NCI-H1436 (cell line): ENCODE data around the gene PARVA.
"Not testable (repeated sequence)": the region's sequence is repeated elsewhere in the genome, so short reads cannot be mapped to it uniquely, and the experiment has no call there.

Source experiments
- DNase-seq: peaks from one replicate; lab custom pipeline; 2025; lab: John Stamatoyannopoulos, UW

PARVA gene

GRCh38 chr11:12503886-12504285, 126.5 kb downstream of the PARVA start:
- no peak for DNase-seq

- DNase-seq = no peak
These were observed 127.8 kb downstream of the PARVA start for GRCh38 chr11:12505183-12505582.

DNA sequence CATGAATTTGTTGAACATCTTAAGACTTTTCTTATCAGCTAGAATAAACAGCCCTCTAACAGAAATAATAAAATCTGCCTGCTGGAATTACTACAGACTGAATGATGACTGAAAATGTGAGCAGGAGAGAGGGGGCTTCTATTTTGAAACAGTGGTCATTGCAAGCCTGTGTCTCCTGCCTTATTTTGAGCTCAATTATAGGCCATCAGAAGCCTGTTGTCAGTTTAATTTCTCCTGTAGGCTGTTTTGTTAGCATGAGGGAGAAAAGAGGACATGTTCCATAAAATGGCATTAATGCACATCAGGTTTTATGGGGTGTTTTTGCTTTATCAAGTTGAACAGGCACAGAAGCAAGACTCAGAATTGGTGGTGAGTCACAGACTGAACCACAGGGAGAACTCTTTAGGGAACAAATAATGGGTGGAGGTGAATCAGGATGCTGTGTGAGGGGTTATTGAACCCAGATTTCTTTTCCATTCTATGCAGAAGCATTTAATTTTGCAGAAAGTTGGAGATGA, 129.1 kb downstream of the PARVA start:
- DNase-seq = no peak

GRCh38 chr11:12507391-12507790, 130.0 kb downstream of the PARVA start:
- no peak for DNase-seq

DNA sequence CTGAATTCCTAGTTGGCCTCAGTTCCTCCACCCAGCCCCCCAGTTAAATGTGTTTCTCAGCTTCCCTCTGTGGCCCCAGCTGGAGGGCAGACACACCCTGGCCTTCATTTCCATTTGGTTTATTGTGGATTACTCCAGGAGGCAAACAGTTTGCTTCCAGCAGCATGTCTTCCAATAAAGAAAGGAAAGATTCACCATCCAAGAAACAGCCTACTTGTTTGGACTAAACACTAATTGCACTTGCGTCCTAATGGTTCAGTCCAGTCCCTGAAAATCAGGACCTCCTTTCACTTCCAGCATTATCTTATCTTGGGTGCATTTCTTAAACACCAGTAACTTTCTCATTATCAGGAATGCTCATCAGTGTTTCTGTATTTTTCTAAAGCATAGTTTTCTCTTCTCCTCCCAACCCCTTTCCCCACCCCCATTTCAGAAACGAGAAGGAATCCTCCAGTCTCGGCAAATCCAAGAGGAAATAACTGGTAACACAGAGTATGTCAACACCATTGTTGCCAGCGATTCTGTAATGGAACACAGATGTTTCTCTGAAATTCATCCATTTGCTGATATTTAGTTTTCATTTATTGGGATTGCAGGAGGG, 130.9 kb downstream of the PARVA start:
- DNase-seq = no peak

GRCh38 chr11:12509371-12509770, 132.0 kb downstream of the PARVA start:
- DNase-seq = no peak

- DNase-seq = no peak
These were observed 134.8 kb downstream of the PARVA start for GRCh38 chr11:12512132-12512531.

DNA sequence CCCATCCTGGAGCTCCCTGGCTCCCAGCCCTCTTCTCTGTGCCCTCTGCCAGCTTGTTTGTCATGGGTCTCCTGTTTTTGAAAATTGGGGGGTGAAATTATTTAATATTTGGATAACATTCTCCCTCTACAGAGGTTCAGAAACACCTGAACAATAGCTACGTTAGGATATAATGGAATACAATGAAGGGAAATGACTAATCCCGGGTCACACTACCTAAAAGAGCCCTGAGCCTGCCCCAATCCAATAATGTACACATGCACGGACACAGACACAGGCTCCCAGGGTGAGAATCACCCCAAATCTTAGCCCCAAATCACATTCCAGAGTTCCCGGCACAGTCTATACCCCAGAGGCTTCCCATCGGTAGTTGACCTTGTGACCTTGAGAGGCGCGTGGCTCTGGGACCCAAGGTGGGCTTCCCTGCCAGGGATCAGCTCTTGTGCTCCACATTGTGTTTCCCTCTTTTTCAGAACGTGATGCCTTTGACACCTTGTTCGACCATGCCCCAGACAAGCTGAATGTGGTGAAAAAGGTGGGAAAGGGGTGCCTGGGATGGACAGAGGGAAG, 135.5 kb downstream of the PARVA start:
- DNase-seq = no peak

DNA sequence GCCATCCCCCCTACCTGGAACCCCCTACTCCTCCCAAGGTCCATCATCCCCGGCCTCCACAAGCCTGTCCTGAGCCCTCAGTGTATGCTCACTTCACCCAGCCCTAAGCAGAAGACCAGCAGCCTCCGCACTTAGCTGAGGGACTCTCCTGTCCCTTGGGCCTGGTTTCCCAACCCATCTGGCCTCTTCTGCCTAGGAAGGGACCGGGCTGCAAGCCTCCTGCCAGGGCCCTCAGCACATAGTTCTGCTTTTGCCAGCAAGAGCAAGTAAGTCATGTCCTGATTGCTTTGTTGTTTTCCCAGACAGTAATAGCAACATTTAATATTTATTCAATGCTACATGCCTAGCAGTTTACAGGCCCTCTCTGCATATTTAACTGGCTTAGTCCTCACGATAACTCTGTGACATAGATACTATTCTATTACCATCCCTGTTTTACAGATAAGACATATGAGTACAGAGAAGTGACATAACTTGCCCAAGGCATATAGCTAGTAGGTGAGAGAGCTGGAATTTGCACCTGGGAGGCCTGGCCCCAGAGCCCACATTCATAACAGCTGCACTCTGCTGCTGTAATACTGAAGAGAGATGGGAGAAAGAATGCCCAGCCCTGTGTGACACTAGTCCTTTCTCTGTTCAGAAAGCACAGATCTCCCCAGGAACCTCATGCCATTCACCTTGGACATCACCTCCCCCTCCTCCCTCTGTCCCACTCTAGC, 139.2 kb downstream of the PARVA start:
- DNase-seq = no peak

DNA sequence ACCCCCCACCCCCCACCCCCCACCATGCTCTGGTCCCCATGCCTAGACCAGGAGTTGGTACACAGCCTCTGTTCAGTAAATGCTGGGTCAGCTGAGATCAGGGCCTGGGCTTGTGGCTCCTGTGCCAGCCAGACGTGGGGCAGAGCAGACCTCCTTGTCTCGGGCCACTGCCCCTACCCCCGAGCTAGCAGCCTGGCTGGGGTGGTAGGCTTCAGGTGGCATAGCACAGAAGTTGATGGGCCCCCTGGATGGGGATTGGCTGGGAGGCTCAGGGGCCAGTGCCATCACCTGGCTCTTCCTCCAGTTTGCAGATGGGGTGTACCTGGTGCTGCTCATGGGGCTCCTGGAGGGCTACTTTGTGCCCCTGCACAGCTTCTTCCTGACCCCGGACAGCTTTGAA, 139.9 kb downstream of the PARVA start:
- no peak for DNase-seq

DNA sequence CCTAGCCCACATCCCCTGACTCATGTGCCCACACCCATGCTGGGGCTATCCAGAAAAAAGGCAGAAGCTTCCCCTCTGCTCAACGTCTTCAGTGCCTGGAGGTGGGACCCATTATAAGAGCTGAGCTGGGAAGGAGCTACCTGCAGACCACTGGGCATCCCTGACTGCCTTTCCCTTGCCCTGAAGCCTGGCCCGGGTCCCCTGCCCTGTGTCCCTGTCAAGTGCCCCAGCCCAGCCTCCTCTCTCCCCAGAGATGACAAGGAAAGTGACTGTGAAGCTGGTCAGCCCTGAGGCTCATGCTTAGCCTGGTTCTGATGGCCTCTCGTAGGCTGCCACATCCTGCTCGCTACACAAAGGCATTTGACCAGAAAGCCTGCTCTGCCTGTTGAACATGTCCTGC, 140.4 kb downstream of the PARVA start:
- no peak for DNase-seq

- no peak for DNase-seq
These were observed 141.4 kb downstream of the PARVA start for GRCh38 chr11:12518606-12519385.

- no peak for DNase-seq
These were observed 142.7 kb downstream of the PARVA start for GRCh38 chr11:12520054-12520453.

- not testable (repeated sequence) for DNase-seq
These were observed 143.2 kb downstream of the PARVA start for GRCh38 chr11:12520576-12520975.

GRCh38 chr11:12523180-12523924, 146.0 kb downstream of the PARVA start:
- DNase-seq = no peak

DNA sequence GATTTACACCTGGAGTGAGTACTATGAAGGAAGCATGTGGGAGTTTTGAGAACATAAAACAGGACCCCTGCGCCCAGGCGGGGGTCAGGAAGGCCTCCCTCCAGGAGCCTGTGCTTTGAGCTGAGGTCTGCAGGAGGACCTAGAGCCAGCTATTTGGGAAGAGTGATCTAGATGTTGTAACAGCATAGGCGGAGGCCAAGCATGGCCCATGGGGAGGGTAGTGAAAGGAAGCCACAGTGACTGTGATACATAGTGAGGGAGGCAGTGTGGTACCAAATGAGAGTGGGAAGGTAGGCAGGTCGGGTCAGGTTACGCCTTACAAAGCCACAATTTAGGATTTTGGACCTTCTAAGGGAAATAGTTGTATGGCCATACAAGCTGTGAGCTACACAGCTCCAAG, 147.5 kb downstream of the PARVA start:
- no peak for DNase-seq

- no peak for DNase-seq
These were observed 148.2 kb downstream of the PARVA start for GRCh38 chr11:12525466-12526055.

- DNase-seq = no peak
These were observed 149.4 kb downstream of the PARVA start for GRCh38 chr11:12526789-12527188.

DNA sequence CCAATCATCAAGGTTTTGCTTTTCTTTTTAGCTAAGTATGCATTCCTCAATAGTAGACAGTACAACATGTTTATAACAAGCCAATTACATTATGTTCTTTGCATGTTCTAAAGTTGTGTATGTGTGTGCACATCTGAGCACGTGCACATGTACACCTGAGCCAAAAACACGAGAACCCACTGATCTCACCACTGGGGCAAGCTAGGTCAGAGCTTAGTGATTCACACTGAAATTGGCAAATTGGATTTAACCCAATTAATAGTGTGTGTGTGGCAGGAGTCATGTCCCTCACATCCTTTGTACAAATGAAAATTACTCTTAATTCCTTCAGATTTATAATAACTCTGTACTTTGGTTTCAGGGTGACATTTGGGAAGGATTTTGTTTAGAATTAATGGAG, 151.1 kb downstream of the PARVA start:
- DNase-seq = no peak

DNA sequence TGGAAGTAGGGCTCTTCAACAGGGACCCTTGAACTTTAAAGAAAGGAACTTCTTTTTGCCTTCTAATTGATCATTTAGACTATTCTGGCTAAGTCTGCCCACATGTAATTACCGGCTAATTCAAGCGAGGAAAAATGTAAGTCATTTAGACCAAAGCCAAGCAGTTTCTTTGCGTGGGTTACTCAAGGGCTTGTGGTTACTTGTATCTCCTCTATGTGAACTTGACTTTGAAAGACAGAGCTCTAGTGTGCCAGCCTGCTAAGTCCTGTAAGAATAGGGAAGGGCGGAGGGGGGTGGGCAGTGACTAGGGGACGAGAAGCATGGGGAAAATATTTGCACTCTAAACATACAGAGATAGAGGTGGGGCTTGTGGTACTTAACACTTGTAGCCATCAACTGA, 151.7 kb downstream of the PARVA start:
- no peak for DNase-seq

DNA sequence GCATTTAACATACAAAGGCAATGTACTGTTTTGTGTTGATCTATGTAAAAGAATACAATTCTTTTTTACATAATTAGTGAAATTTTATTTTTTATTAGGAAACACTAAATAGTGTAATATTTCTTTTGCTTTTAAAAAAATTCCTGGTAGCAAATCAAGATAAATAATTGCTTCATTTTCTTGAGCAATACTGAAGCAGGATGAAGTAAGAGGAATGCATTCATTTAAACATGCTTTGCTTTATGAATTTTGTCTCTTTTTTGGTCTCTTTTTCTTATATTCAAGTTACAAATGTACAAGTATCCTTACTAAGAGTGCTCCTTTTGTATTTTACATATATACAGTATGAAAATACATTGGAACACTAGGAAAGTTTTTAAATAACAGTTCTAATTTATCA, 152.4 kb downstream of the PARVA start:
- DNase-seq = no peak

DNA sequence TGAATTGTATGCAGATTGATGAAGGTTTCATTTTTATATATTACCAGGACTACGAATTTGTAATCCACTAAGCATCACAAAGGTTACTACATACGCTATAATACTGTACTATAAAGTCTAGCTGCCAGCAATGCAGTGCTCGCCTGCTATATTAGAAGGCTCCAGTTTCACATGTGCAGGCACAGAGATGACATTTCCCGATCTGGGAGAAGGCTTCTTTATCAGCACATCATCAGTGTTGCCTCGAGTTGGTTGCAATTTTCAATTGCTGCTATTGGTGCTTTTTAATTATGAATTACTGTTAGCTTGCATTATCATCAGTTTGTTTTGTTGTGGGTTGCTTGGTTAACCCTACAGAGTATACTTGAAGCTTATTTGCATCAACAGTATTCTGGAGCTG, 153.6 kb downstream of the PARVA start:
- no peak for DNase-seq
